ENCODE measurements around the gene CYP27B1. TPM values are rescaled to one million over a fixed set of nuclear protein-coding genes. Genes with fewer than 3 reads are reported as not detected.
A peak's percentile ranks its signal among the peaks of the same experiment; 100 is the strongest.

The CYP27B1 gene
- total RNA-seq, 4 donors from 2014 or later = not detected

GRCh38 chr12:57803319-57803893, 36.5 kb upstream of the CYP27B1 start:
- H3K9me3 ChIP-seq = no peaks in the 10 kb centered on the region
- no peak overlapping the region for H3K4me3 ChIP-seq
- peak overlapping the region in 3 of 4 donors; percentile 5 to 32 (median 9) for H3K27ac ChIP-seq
- intact Hi-C loops (cut with DNase I; ENCODE audit: low total_unique reads) (loop anchor here (1.0 kb wide), 1 partner anchor 102 kb away; no protein-coding TSS in a partner anchor), in situ Hi-C loops (cut with MboI; ENCODE audit: low sequenced_read_pairs in 4 of 4) (loop anchor here in 1 of 4 donors (10.0 kb wide), 1 partner anchor 111 kb away; no protein-coding TSS in a partner anchor)
- ATAC-seq (peak in 1 of 2 donors; percentile 74), DNase-seq (no peak)
- TF ChIP-seq POLR2A (IDR thresholded peaks at IDR 0.05) (no peak), CTCF (IDR thresholded peaks at IDR 0.05 in 4 of 5, conservative IDR thresholded peaks at IDR 0.05 in 1 of 5) (peak; percentile 61 to 76 (median 74))
- no peaks in the 10 kb centered on the region for H3K27me3 ChIP-seq
- H3K4me1 ChIP-seq = peaks cover 0 to 4% of the 10 kb centered on the region in 2 donors
- peaks cover 0 to 94% of the 10 kb centered on the region in 2 donors for H3K36me3 ChIP-seq

- no peak for DNase-seq
- Histone ChIP-seq H3K9me3 (no peaks in the 10 kb centered on the region), H3K27ac (no peak overlapping the region), H3K27me3 (no peaks in the 10 kb centered on the region), H3K4me1 (peaks cover 0 to 4% of the 10 kb centered on the region in 2 donors), H3K36me3 (peaks cover 0 to 87% of the 10 kb centered on the region in 2 donors), H3K4me3 (no peak overlapping the region)
- no peak for ATAC-seq
- TF ChIP-seq CTCF (IDR thresholded peaks at IDR 0.05 in 4 of 5, conservative IDR thresholded peaks at IDR 0.05 in 1 of 5) = no peak
- TF ChIP-seq POLR2A (IDR thresholded peaks at IDR 0.05) = no peak
- in situ Hi-C loops (cut with MboI; ENCODE audit: low sequenced_read_pairs in 4 of 4) (loop anchor here in 1 of 4 donors (10.0 kb wide), 1 partner anchor 112 kb away; no protein-coding TSS in a partner anchor), intact Hi-C loops (cut with DNase I; ENCODE audit: low total_unique reads) (loop anchor here (1.0 kb wide), 1 partner anchor 103 kb away; no protein-coding TSS in a partner anchor)
Observed at GRCh38 chr12:57802607-57803006, 35.7 kb upstream of the CYP27B1 start.

- H3K4me3 ChIP-seq = no peak overlapping the region
- in situ Hi-C loops (cut with MboI; ENCODE audit: low sequenced_read_pairs in 4 of 4) = loop anchor here in 1 of 4 donors (10.0 kb wide), 1 partner anchor 114 kb away; no protein-coding TSS in a partner anchor
- intact Hi-C loops (cut with DNase I; ENCODE audit: low total_unique reads) = no loop called here
- no peaks in the 10 kb centered on the region for H3K27me3 ChIP-seq
- DNase-seq = no peak
- H3K27ac ChIP-seq = no peak overlapping the region
- H3K4me1 ChIP-seq = peaks cover 0 to 4% of the 10 kb centered on the region in 2 donors
- no peak for ATAC-seq
- H3K36me3 ChIP-seq = peaks cover 0 to 87% of the 10 kb centered on the region in 2 donors
- no peak for TF ChIP-seq POLR2A (IDR thresholded peaks at IDR 0.05)
- no peak for TF ChIP-seq CTCF (IDR thresholded peaks at IDR 0.05 in 4 of 5, conservative IDR thresholded peaks at IDR 0.05 in 1 of 5)
- H3K9me3 ChIP-seq = no peaks in the 10 kb centered on the region
Observed at GRCh38 chr12:57800965-57801364, 34.1 kb upstream of the CYP27B1 start.

- Histone ChIP-seq H3K27ac (no peak overlapping the region), H3K4me3 (no peak overlapping the region), H3K4me1 (no peaks in the 10 kb centered on the region), H3K27me3 (no peaks in the 10 kb centered on the region), H3K36me3 (peaks cover 0 to 83% of the 10 kb centered on the region in 2 donors), H3K9me3 (no peaks in the 10 kb centered on the region)
- ATAC-seq = no peak
- TF ChIP-seq POLR2A (IDR thresholded peaks at IDR 0.05) = no peak
- TF ChIP-seq CTCF (IDR thresholded peaks at IDR 0.05 in 4 of 5, conservative IDR thresholded peaks at IDR 0.05 in 1 of 5) = no peak
- no peak for DNase-seq
- intact Hi-C loops (cut with DNase I; ENCODE audit: low total_unique reads) = no loop called here
- in situ Hi-C loops (cut with MboI; ENCODE audit: low sequenced_read_pairs in 4 of 4) = no loop called here
Observed at GRCh38 chr12:57797933-57798332, 31.1 kb upstream of the CYP27B1 start.

All from gastrocnemius medialis (tissue), 4 donors.